OCI-LY3 (cell line): Measurements from ENCODE around the gene SLC29A2.

Experiments
- H2AFZ ChIP-seq: fragments of 200-600, 300-600 bp; shearing (Covaris generic); 2 replicates; pipeline ENCODE4 v1.6.0; 2014; ENCODE audit warnings: antibody characterized with exemption, low read depth, low read length
- H3K27ac ChIP-seq: fragments of 200-600, 300-600 bp; sonication (generic); 2 replicates; pipeline ENCODE4 v1.5.1; 2014; ENCODE audit warnings: mild to moderate bottlenecking, low read length, moderate library complexity, mixed read lengths
- H3K27me3 ChIP-seq: fragments of 200-600, 300-600 bp; sonication (generic); 2 replicates; pipeline ENCODE4 v1.6.1; 2014; ENCODE audit warnings: low read depth, low read length, mixed read lengths
- H3K36me3 ChIP-seq: fragments of 200-600, 300-600 bp; sonication (generic); replicated peaks from 2 replicates; pipeline ENCODE3; 2014; ENCODE audit warnings: low read depth, low read length, mixed read lengths
- H3K4me1 ChIP-seq: fragments of 300-600, 200-600 bp; sonication (generic); 2 replicates; pipeline ENCODE4 v1.6.1; 2014; ENCODE audit warnings: low read length, mixed read lengths
- H3K4me2 ChIP-seq: fragments of 200-600, 300-600 bp; sonication (generic); 2 replicates; pipeline ENCODE4 v1.6.1; 2014; ENCODE audit warnings: low read length, mixed read lengths
- H3K4me3 ChIP-seq: fragments of 300-600, 200-600 bp; sonication (generic); 2 replicates; pipeline ENCODE4 v1.5.1; 2014; ENCODE audit warnings: antibody characterized with exemption, mild to moderate bottlenecking, low read length, moderate library complexity
- H3K79me2 ChIP-seq: fragments of 300-600, 200-600 bp; shearing (Covaris generic); 2 replicates; pipeline ENCODE4 v1.6.1; 2014; ENCODE audit warnings: mild to moderate bottlenecking, low read length, mixed read lengths
- H3K9ac ChIP-seq: fragments of 300-600, 200-600 bp; shearing (Covaris generic); 2 replicates; pipeline ENCODE4 v1.6.0; 2014; ENCODE audit warnings: mild to moderate bottlenecking, low read length, moderate library complexity
- H3K9me3 ChIP-seq: fragments of 200-600, 300-600 bp; shearing (Covaris generic); 2 replicates; pipeline ENCODE4 v1.6.1; 2014; ENCODE audit warnings: low read length, mixed read lengths; ENCODE audit not compliant: insufficient read depth
- H4K20me1 ChIP-seq: fragments of 200-600, 300-600 bp; sonication (generic); 2 replicates; pipeline ENCODE4 v1.6.1; 2016; ENCODE audit warnings: low read length, mixed read lengths; ENCODE audit not compliant: insufficient read depth
- CTCF ChIP-seq: fragments of 200-600, 300-600 bp; sonication (generic); IDR thresholded peaks from 2 replicates; pipeline ENCODE4 v1.5.1; 2014; ENCODE audit warnings: antibody characterized with exemption, low read length, low read depth
- EZH2phosphoT487 ChIP-seq: fragments of 200-600 bp; shearing (Covaris generic); IDR thresholded peaks from 2 replicates; pipeline ENCODE4 v1.6.1; 2018; ENCODE audit warnings: antibody characterized with exemption, mixed run types, low read depth

Gene SLC29A2

DNA sequence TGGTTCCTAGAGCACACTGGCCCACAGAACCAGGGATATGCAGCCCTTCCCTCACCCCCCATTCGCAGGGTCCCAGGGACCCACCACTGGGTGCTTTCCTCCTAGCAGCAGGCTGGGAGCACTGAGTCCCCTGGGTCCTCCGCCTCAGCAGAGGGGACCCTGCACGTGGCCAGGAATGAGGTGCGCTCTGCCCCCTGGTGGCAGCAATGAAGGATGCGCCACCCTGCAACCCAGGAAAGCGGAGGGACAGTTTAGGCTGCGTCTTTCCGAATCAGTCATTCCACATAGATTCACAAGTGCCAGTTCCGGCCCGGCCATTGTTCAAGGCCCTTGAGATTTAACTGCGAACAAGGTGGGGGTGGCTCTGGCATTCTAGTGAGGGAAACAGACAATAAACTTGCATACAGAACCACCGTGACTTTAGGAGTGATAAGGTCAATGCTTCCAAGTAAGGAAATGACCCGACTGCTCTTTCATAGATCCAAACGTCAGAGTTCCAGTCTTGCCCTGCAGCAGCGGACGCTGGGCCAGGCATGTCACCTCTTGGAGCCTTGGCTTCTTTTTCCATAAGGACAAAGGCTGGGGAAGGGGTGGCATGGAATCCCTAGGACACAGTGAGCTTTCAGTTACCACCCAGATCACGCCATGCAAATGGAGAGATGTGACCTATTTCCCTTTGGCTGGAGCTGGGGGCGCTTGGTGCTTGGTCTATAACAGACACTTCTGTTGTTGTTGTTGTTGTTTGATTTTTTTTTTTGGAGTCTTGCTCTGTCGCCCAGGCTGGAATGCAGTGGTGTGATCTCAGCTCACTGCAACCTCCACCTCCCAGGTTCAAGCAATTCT, 43.0 kb downstream of the SLC29A2 start:
- peak overlapping the region; percentile 97 for H3K4me2 ChIP-seq
- TF ChIP-seq EZH2phosphoT487 (no peak), CTCF (peak; percentile 96)
- H3K27me3 ChIP-seq = no peaks in the 10 kb centered on the region
- H3K4me1 ChIP-seq = peaks cover 19% of the 10 kb centered on the region
- no peaks in the 10 kb centered on the region for H3K9me3 ChIP-seq
- peak overlapping the region; percentile 72 for H3K4me3 ChIP-seq
- H3K9ac ChIP-seq = peak overlapping the region; percentile 56
- no peaks in the 10 kb centered on the region for H3K36me3 ChIP-seq
- H4K20me1 ChIP-seq = no peaks in the 10 kb centered on the region
- H3K79me2 ChIP-seq = no peaks in the 10 kb centered on the region
- H3K27ac ChIP-seq = no peak overlapping the region
- H2AFZ ChIP-seq = peak overlapping the region; percentile 99

DNA sequence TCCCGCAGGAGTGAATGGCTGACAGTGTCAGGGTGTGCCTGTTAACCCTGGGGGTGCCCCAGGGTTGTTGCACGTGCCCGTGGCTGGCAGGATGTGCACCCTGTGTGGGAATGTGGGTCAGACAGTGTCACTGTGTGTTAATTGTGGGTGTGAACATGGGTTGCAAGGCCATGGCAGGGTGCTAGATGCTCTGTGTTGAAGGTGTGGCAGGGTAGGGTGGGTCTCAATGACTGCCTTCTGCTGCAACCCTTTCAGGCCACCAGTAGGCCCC, 43.6 kb downstream of the SLC29A2 start:
- no peak overlapping the region for H3K27ac ChIP-seq
- TF ChIP-seq EZH2phosphoT487 (no peak), CTCF (no peak)
- H4K20me1 ChIP-seq = no peaks in the 10 kb centered on the region
- H3K9ac ChIP-seq = no peak overlapping the region; the same call in 1 of the 2 replicates
- H3K27me3 ChIP-seq = no peaks in the 10 kb centered on the region
- H3K4me1 ChIP-seq = peaks cover 19% of the 10 kb centered on the region
- no peaks in the 10 kb centered on the region for H3K36me3 ChIP-seq
- H3K4me3 ChIP-seq = no peak overlapping the region
- peak overlapping the region; percentile 99; the same call in 1 of the 2 replicates for H2AFZ ChIP-seq
- no peaks in the 10 kb centered on the region for H3K79me2 ChIP-seq
- no peaks in the 10 kb centered on the region for H3K9me3 ChIP-seq
- H3K4me2 ChIP-seq = peak overlapping the region; percentile 97

- Histone ChIP-seq H2AFZ (no peak overlapping the region), H3K36me3 (no peaks in the 10 kb centered on the region), H3K27ac (no peak overlapping the region), H3K9ac (no peak overlapping the region), H3K79me2 (no peaks in the 10 kb centered on the region), H3K4me2 (no peak overlapping the region), H3K4me1 (peaks cover 20% of the 10 kb centered on the region), H3K9me3 (no peaks in the 10 kb centered on the region), H3K4me3 (no peak overlapping the region), H3K27me3 (no peaks in the 10 kb centered on the region), H4K20me1 (no peaks in the 10 kb centered on the region)
- TF ChIP-seq EZH2phosphoT487 (no peak), CTCF (no peak)
Measured at GRCh38 chr11:66327171-66328030, 44.2 kb downstream of the SLC29A2 start.
